ENCODE measurements around the gene PPP1R3F. TPM values are rescaled to one million over a fixed set of nuclear protein-coding genes. Genes with fewer than 3 reads are reported as not detected.

The PPP1R3F gene
- polyA plus RNA-seq, 3 donors: 2.4 to 3.1 (median 2.8) TPM

- H3K27ac ChIP-seq (ENCODE audit: low read depth, low read length): no peak overlapping the region
Observed at GRCh38 chrX:49268702-49269009, 937 bp upstream of the PPP1R3F start.

GRCh38 chrX:49269010-49269766 is 405 bp upstream of the PPP1R3F start:
- peak overlapping the region; percentile 97 for H3K27ac ChIP-seq (ENCODE audit: low read depth, low read length)
- 0 to 44% (median 0%) methylated on average over 38 to 45 of the region's 45 CpGs for WGBS, 3 donors

More at GRCh38 chrX:49268702-49269009, 937 bp upstream of the PPP1R3F start:
- WGBS, 3 donors: 0 to 57% methylated on average over 4 of the region's 4 CpGs; no CpG with 5 or more reads in 1 of the 3 donors

GRCh38 chrX:49270249-49270921 is 792 bp downstream of the PPP1R3F start:
- peak overlapping the region; percentile 97 for H3K27ac ChIP-seq (ENCODE audit: low read depth, low read length)
- 49 to 59% (median 51%) methylated on average over 37 to 59 of the region's 66 CpGs for WGBS, 3 donors

- no peak overlapping the region for H3K27ac ChIP-seq (ENCODE audit: low read depth, low read length)
- 25 to 98% (median 81%) methylated on average over 2 of the region's 2 CpGs for WGBS, 3 donors
Observed at GRCh38 chrX:49271341-49271740, 1.7 kb downstream of the PPP1R3F start.

- H3K27ac ChIP-seq (ENCODE audit: low read depth, low read length): no peak overlapping the region
- WGBS, 3 donors: 30 to 55% (median 54%) methylated on average over 6 of the region's 6 CpGs
Observed at GRCh38 chrX:49272421-49272820, 2.8 kb downstream of the PPP1R3F start.

- 73 to 83% (median 77%) methylated on average over 6 to 8 of the region's 8 CpGs for WGBS, 3 donors
Observed at GRCh38 chrX:49273181-49273727, 3.7 kb downstream of the PPP1R3F start.

GRCh38 chrX:49276207-49276606 is 6.6 kb downstream of the PPP1R3F start:
- WGBS, 3 donors: 37 to 74% (median 61%) methylated on average over 1 of the region's 1 CpG
- no peak overlapping the region for H3K27ac ChIP-seq (ENCODE audit: low read depth, low read length)

More at GRCh38 chrX:49273181-49273727, 3.7 kb downstream of the PPP1R3F start:
- no peak overlapping the region for H3K27ac ChIP-seq (ENCODE audit: low read depth, low read length)

GRCh38 chrX:49276671-49277534 is 7.3 kb downstream of the PPP1R3F start:
- 68 to 77% (median 73%) methylated on average over 19 of the region's 19 CpGs for WGBS, 3 donors

GRCh38 chrX:49277535-49277830 is 7.9 kb downstream of the PPP1R3F start:
- no peak overlapping the region for H3K27ac ChIP-seq (ENCODE audit: low read depth, low read length)
- 41 to 83% (median 74%) methylated on average over 3 of the region's 3 CpGs for WGBS, 3 donors

More at GRCh38 chrX:49276671-49277534, 7.3 kb downstream of the PPP1R3F start:
- H3K27ac ChIP-seq (ENCODE audit: low read depth, low read length): no peak overlapping the region

GRCh38 chrX:49278081-49278480 is 8.5 kb downstream of the PPP1R3F start:
- 89 to 94% (median 91%) methylated on average over 3 of the region's 3 CpGs for WGBS, 3 donors
- no peak overlapping the region for H3K27ac ChIP-seq (ENCODE audit: low read depth, low read length)

- no peak overlapping the region for H3K27ac ChIP-seq (ENCODE audit: low read depth, low read length)
- 33 to 49% (median 47%) methylated on average over 7 to 11 of the region's 11 CpGs for WGBS, 3 donors
Observed at GRCh38 chrX:49282647-49283011, 13.0 kb downstream of the PPP1R3F start.

GRCh38 chrX:49284212-49284611 is 14.6 kb downstream of the PPP1R3F start:
- WGBS, 3 donors: 84 to 98% (median 97%) methylated on average over 3 of the region's 3 CpGs
- no peak overlapping the region for H3K27ac ChIP-seq (ENCODE audit: low read depth, low read length)

- H3K27ac ChIP-seq (ENCODE audit: low read depth, low read length): no peak overlapping the region
- 89 to 98% (median 97%) methylated on average over 12 to 18 of the region's 18 CpGs for WGBS, 3 donors
Observed at GRCh38 chrX:49286136-49286535, 16.5 kb downstream of the PPP1R3F start.

- 64 to 79% (median 74%) methylated on average over 4 of the region's 4 CpGs for WGBS, 3 donors
- no peak overlapping the region for H3K27ac ChIP-seq (ENCODE audit: low read depth, low read length)
Observed at GRCh38 chrX:49286581-49286980, 17.0 kb downstream of the PPP1R3F start.

GRCh38 chrX:49287665-49288064 is 18.1 kb downstream of the PPP1R3F start:
- no peak overlapping the region for H3K27ac ChIP-seq (ENCODE audit: low read depth, low read length)
- 64 to 83% (median 78%) methylated on average over 1 of the region's 1 CpG for WGBS, 3 donors

GRCh38 chrX:49290215-49290614 is 20.6 kb downstream of the PPP1R3F start:
- 59 to 72% (median 60%) methylated on average over 4 to 7 of the region's 7 CpGs for WGBS, 3 donors

GRCh38 chrX:49291615-49292337 is 22.2 kb downstream of the PPP1R3F start:
- 18 to 31% (median 20%) methylated on average over 10 to 11 of the region's 11 CpGs for WGBS, 3 donors
- H3K27ac ChIP-seq (ENCODE audit: low read depth, low read length): no peak overlapping the region

More at GRCh38 chrX:49290215-49290614, 20.6 kb downstream of the PPP1R3F start:
- H3K27ac ChIP-seq (ENCODE audit: low read depth, low read length): no peak overlapping the region

All from adipose tissue (tissue), 3 donors.